Epithelial cell of proximal tubule (primary cell): Measurements from ENCODE around the gene OR6N1. TPM values are rescaled to one million over a fixed set of nuclear protein-coding genes. Genes with fewer than 3 reads are reported as not detected.

ENCODE experiments used
- DNase-seq: peaks from one replicate; pipeline ENCODE4 v3.0.0-alpha.2; 2011; ENCODE audit warnings: low read depth
- H3K4me3 ChIP-seq: 2 replicates; pipeline ENCODE4 v1.5.1; 2011; ENCODE audit warnings: low read depth, mild to moderate bottlenecking, low read length
- CTCF ChIP-seq: conservative IDR thresholded peaks from 2 replicates; pipeline ENCODE4 v1.5.1; 2012; ENCODE audit warnings: low read depth, mild to moderate bottlenecking, low read length
- total RNA-seq: library from RNA; depleted of rRNA; stranded (reverse); fragments of >200 nt; gene quantifications from 2 replicates; pipeline ENCODE4 v1.2.3, GENCODE V29; 2015

OR6N1 gene
- total RNA-seq, 1 donor from 2014 or later: not detected

- no peak within 1 kb of the TSS for H3K4me3 ChIP-seq
- no peak for TF ChIP-seq CTCF
- DNase-seq: no peak
Observed at GRCh38 chr1:158754420-158754819, 17.6 kb downstream of the OR6N1 start, which contains the start of gene OR6K6. OR6K6 (plus strand) TSS chr1:158754720; CDS start chr1:158754888, 168 bp downstream.

DNA sequence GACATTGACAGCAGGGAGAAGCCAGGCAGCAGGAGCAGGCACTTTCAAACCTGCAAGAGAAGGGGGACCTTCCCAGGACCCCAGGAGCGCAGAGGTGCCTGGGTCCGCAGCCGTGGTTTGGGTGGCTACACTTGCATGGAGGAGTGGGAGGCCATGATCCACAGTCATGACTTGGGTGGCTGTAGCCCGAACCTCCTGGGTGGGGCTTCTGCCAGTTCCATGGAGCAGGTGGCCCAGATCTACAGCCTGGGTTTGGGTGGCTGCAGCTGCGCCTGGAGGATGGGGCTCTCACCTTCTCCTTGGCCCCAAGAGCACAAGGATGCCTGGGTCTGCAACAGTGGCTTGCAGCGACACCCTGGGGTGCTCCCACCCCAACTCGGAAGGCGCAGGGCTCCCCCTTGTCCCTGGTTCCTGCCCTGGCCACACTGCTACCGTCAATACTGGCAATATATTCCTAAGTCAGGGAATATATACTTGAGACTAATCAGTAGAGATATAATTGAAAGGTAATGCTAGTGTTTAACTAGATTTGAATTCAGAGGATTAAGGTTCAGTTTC is 19.8 kb downstream of the OR6N1 start:
- TF ChIP-seq CTCF: no peak
- H3K4me3 ChIP-seq: no peak overlapping the region
- DNase-seq: no peak

- TF ChIP-seq CTCF: no peak
- no peak overlapping the region for H3K4me3 ChIP-seq
- DNase-seq: no peak
Observed at GRCh38 chr1:158735848-158736247, 36.1 kb downstream of the OR6N1 start.

GRCh38 chr1:158732524-158732923 is 39.5 kb downstream of the OR6N1 start:
- no peak for TF ChIP-seq CTCF
- DNase-seq: no peak
- H3K4me3 ChIP-seq: no peak overlapping the region

DNA sequence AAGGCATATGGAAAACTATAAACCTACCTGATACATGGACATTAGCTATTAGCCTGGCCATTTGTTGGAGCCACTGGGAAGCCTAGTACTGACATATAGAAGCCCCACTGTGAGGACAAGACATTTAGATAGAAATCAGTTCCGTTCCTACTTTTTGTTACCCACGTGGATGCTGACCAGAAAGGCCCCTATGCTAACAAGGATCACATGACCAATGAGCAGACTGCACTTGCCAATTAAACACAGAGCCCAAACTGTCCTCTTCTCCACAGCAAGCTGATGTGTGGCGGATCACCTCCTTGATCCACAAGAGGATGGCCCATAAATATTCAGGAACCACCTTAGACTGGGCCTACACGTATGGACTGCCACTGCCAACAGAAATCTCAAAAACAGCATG is 40.3 kb downstream of the OR6N1 start:
- TF ChIP-seq CTCF: no peak
- DNase-seq: no peak
- H3K4me3 ChIP-seq: no peak overlapping the region

- no peak overlapping the region for H3K4me3 ChIP-seq
- TF ChIP-seq CTCF: no peak
- DNase-seq: no peak
Observed at GRCh38 chr1:158730453-158730852, 41.5 kb downstream of the OR6N1 start.

DNA sequence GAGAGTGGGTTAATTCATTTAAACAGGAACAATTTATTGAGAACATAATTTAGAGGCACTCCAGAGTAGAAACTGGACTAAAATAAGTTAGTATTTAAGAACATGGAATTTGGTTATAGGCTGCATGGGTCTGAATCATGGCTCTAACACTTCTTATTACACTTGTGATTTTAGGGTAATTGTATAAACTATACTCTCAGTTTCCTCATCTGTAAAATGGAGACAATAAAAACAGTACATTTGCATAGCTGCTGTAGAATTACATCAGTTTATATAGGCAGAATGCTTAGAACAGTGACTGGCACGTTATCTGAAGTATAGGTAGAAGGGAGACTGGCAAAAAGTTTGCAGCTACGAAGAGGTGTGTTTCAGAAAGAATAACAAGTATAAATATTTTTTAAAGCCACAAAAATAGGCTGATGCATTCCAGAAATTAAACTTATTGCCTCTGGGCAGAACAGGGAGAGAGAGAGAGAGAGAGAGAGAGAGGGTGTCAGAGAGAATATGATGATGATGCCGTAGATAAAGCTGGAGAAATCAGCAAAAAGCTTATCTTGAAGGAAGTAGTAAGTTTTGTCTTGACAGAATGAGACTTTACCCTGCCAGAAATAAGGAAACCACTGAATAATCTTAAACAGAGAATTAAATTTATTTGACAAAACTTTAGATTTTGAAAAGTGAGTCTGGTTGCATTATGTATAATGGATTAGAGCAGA is 43.3 kb downstream of the OR6N1 start:
- no peak for TF ChIP-seq CTCF
- DNase-seq: no peak

More for the DNA sequence above, 43.3 kb downstream of the OR6N1 start:
- H3K4me3 ChIP-seq: no peak overlapping the region
